Esophagus squamous epithelium (tissue), 4 donors: ENCODE measurements around the gene STING1.
A peak's percentile ranks its signal among the peaks of the same experiment; 100 is the strongest.

Source experiments
- POLR2A ChIP-seq, 4 donors: fragments of 450-650 bp; IDR thresholded peaks; one replicate each; pipeline ENCODE4 v1.6.1; 2017; ENCODE audit warnings: antibody characterized with exemption in 4 of 4, mild to moderate bottlenecking in 4 of 4, moderate library complexity in 3 of 4
- TF ChIP-seq, protein P1 (sequence below), 6 experiments: fragments of 450-650 bp in 4 of 6; fragments of 200-600 bp in 2 of 6; sonication (generic) in 2 of 6; IDR thresholded peaks; one replicate each; pipeline ENCODE4 v1.5.1; 2016 to 2019; ENCODE audit warnings: antibody characterized with exemption in 6 of 6, mild to moderate bottlenecking in 4 of 6, moderate library complexity in 4 of 6

- TF ChIP-seq, protein P1, sequence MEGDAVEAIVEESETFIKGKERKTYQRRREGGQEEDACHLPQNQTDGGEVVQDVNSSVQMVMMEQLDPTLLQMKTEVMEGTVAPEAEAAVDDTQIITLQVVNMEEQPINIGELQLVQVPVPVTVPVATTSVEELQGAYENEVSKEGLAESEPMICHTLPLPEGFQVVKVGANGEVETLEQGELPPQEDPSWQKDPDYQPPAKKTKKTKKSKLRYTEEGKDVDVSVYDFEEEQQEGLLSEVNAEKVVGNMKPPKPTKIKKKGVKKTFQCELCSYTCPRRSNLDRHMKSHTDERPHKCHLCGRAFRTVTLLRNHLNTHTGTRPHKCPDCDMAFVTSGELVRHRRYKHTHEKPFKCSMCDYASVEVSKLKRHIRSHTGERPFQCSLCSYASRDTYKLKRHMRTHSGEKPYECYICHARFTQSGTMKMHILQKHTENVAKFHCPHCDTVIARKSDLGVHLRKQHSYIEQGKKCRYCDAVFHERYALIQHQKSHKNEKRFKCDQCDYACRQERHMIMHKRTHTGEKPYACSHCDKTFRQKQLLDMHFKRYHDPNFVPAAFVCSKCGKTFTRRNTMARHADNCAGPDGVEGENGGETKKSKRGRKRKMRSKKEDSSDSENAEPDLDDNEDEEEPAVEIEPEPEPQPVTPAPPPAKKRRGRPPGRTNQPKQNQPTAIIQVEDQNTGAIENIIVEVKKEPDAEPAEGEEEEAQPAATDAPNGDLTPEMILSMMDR (IDR thresholded peaks at IDR 0.05) = no peak
- TF ChIP-seq POLR2A (IDR thresholded peaks at IDR 0.05) = peak in 1 of 4 donors; percentile 6
Observed at GRCh38 chr5:139458580-139459407, 23.8 kb downstream of the STING1 start.
